Pancreas (tissue), 10 donors: ENCODE data around the gene USP9Y. TPM values are rescaled to one million over a fixed set of nuclear protein-coding genes. Genes with fewer than 3 reads are reported as not detected.

Source experiments
- ATAC-seq, 4 donors: fragments of 200-7000 bp; cut with Tn5 transposase; one replicate each; pipeline versions ENCODE4 v1.8.0 to v1.9.1; 2020; ENCODE audit warnings: mild to moderate bottlenecking in 4 of 4, moderate library complexity in 4 of 4
- DNase-seq, 6 donors: peaks; one replicate each; pipeline ENCODE4 v3.0.0-alpha.2; 2020
- FAIRE-seq: peaks from 2 replicates; lab custom pipeline; 2012; peaks lifted over from hg19 to GRCh38; lab: Jason Lieb, UNC
- H3K27ac ChIP-seq, 4 donors: fragments of 200-600 bp; sonication (generic); 1 replicate in 3 of 4; 2 replicates in 1 of 4; pipeline versions ENCODE4 v1.5.0 to v1.8.0; 2020
- H3K27me3 ChIP-seq, 4 donors: fragments of 200-600 bp; one replicate each; pipeline ENCODE4 v1.8.0; 2021
- H3K36me3 ChIP-seq, 3 donors: fragments of 200-600 bp; sonication (generic) in 1 of 3; one replicate each; pipeline versions ENCODE4 v1.5.0 to v1.8.0; 2020 to 2021
- H3K4me1 ChIP-seq, 3 donors: fragments of 200-600 bp; one replicate each; pipeline ENCODE4 v1.8.0; 2021
- H3K4me3 ChIP-seq, 4 donors: fragments of 200-600 bp; sonication (generic) in 2 of 4; one replicate each; pipeline versions ENCODE4 v1.5.0 to v1.8.0; 2020 to 2021
- H3K9me3 ChIP-seq, 4 donors: fragments of 200-600 bp; one replicate each; pipeline ENCODE4 v1.8.0; 2021
- CTCF ChIP-seq, 4 donors: fragments of 200-600 bp; sonication (generic) in 3 of 4; IDR thresholded peaks; one replicate each; pipeline versions ENCODE4 v1.5.0 to v1.8.0; 2021; ENCODE audit warnings: antibody characterized with exemption in 4 of 4
- WGBS, 2 donors: extraction: QIAGEN DNeasy Blood & Tissue Kit; methylation state at CpG; one replicate each; pipeline ENCODE4 v1.1.7; 2013; 5-methylcytosine and 5-hydroxymethylcytosine counted together
- intact Hi-C, 3 donors: fragments of 100-400 bp; cut with DNase I; formaldehyde crosslinking; loops; one replicate each; pipeline versions ENCODE4 v1.11.1 to v1.14.2; 2022
- polyA plus RNA-seq, 2 donors: library from polyadenylated mRNA; stranded (reverse); fragments of 200-250 nt; gene quantifications; one replicate each; pipeline ENCODE4 v1.2.3, GENCODE V29; 2013
- total RNA-seq, 6 donors: library from RNA; stranded (reverse); fragmentation: NEBNext Ultra II Directional in 4 of 6; extraction: Animal tissue kit (Norgen Biotek cat#: 25700) in 4 of 6; gene quantifications; one replicate each; pipeline versions ENCODE4 v1.2.1 to v1.2.4, GENCODE V29; 2021 to 2023
- donor health status: healthy with polysubstance abuse.
- donor health status: DM: no; HTN: no; CAD: no; lungs with moderate emphysema.
- donor health status: DM: no; HTN: no; CAD: no.
- donor health status: control.
- donor health status: control.
- donor health status: Bipolar disorder and iron deficiency.
- donor health status: DM: yes; HTN: yes; CAD: no.
- donor health status: DM: no; HTN: no; CAD: no.
- donor health status: DM: no; HTN: no; CAD: no.
- donor health status: DM: yes; HTN: yes; CAD: no.

Gene USP9Y
- total and polyA plus RNA-seq, 8 donors: 0.09 to 20.4 (median 10.4) TPM; not detected in 5

- H3K27ac ChIP-seq: no peak overlapping the region
- no peaks in the 10 kb centered on the region for H3K27me3 ChIP-seq
- 42% methylated on average over 2 of the region's 2 CpGs; no CpG with 5 or more reads in 1 of the 2 donors for WGBS, 2 donors
- DNase-seq (no peak), ATAC-seq (no peak), FAIRE-seq (no peak)
- TF ChIP-seq CTCF (IDR thresholded peaks at IDR 0.05): no peak
- no peaks in the 10 kb centered on the region for H3K9me3 ChIP-seq
- H3K4me3 ChIP-seq: no peak overlapping the region
- intact Hi-C loops: no loop called here
- no peaks in the 10 kb centered on the region for H3K36me3 ChIP-seq
- no peaks in the 10 kb centered on the region for H3K4me1 ChIP-seq
These were observed 9.4 kb downstream of the USP9Y start for GRCh38 chrY:12710460-12710859.

GRCh38 chrY:12715376-12715775, 14.3 kb downstream of the USP9Y start:
- no peak for TF ChIP-seq CTCF (IDR thresholded peaks at IDR 0.05)
- whole genome bisulfite sequencing, 2 donors: 96% methylated on average over 6 of the region's 6 CpGs; no CpG with 5 or more reads in 1 of the 2 donors
- Histone ChIP-seq H3K27me3 (no peaks in the 10 kb centered on the region), H3K36me3 (no peaks in the 10 kb centered on the region), H3K4me3 (no peak overlapping the region), H3K9me3 (no peaks in the 10 kb centered on the region), H3K4me1 (no peaks in the 10 kb centered on the region), H3K27ac (no peak overlapping the region)
- FAIRE-seq: no peak
- ATAC-seq: no peak
- DNase-seq: no peak
- intact Hi-C loops: no loop called here

GRCh38 chrY:12729746-12730145, 28.7 kb downstream of the USP9Y start:
- intact Hi-C loops: no loop called here
- ATAC-seq (no peak), FAIRE-seq (no peak), DNase-seq (no peak)
- no peak overlapping the region for H3K4me3 ChIP-seq
- H3K36me3 ChIP-seq: no peaks in the 10 kb centered on the region
- no peak overlapping the region for H3K27ac ChIP-seq
- WGBS, 2 donors: 95% methylated on average over 2 of the region's 2 CpGs; no CpG with 5 or more reads in 1 of the 2 donors
- no peaks in the 10 kb centered on the region for H3K27me3 ChIP-seq
- H3K9me3 ChIP-seq: no peaks in the 10 kb centered on the region
- TF ChIP-seq CTCF (IDR thresholded peaks at IDR 0.05): no peak
- H3K4me1 ChIP-seq: no peaks in the 10 kb centered on the region

- Histone ChIP-seq H3K27me3 (no peaks in the 10 kb centered on the region), H3K4me1 (no peaks in the 10 kb centered on the region), H3K27ac (no peak overlapping the region), H3K9me3 (no peaks in the 10 kb centered on the region), H3K4me3 (no peak overlapping the region), H3K36me3 (no peaks in the 10 kb centered on the region)
- no peak for DNase-seq
- no peak for ATAC-seq
- no peak for FAIRE-seq
- no peak for TF ChIP-seq CTCF (IDR thresholded peaks at IDR 0.05)
- intact Hi-C loops: no loop called here
- 90% methylated on average over 3 of the region's 3 CpGs; no CpG with 5 or more reads in 1 of the 2 donors for WGBS, 2 donors
These were observed 32.6 kb downstream of the USP9Y start for GRCh38 chrY:12733625-12734024.

- DNase-seq (no peak), FAIRE-seq (no peak), ATAC-seq (no peak)
- WGBS, 2 donors: 97% methylated on average over 2 of the region's 2 CpGs; no CpG with 5 or more reads in 1 of the 2 donors
- intact Hi-C loops: no loop called here
- no peak for TF ChIP-seq CTCF (IDR thresholded peaks at IDR 0.05)
- Histone ChIP-seq H3K4me1 (no peaks in the 10 kb centered on the region), H3K27ac (no peak overlapping the region), H3K27me3 (no peaks in the 10 kb centered on the region), H3K36me3 (no peaks in the 10 kb centered on the region), H3K9me3 (no peaks in the 10 kb centered on the region), H3K4me3 (no peak overlapping the region)
These were observed 33.0 kb downstream of the USP9Y start for GRCh38 chrY:12734051-12734450.
